C4-2B (cell line): ENCODE measurements around the gene PLCXD1.

Experiments
- CTCF ChIP-seq: fragments of 450-650 bp; conservative IDR thresholded peaks from 2 replicates; pipeline ENCODE4 v1.5.1; 2017; ENCODE audit warnings: mild to moderate bottlenecking
- ZFX ChIP-seq: fragments of 450-650 bp; IDR thresholded peaks from 2 replicates; pipeline ENCODE4 v1.6.1; 2017

DNA sequence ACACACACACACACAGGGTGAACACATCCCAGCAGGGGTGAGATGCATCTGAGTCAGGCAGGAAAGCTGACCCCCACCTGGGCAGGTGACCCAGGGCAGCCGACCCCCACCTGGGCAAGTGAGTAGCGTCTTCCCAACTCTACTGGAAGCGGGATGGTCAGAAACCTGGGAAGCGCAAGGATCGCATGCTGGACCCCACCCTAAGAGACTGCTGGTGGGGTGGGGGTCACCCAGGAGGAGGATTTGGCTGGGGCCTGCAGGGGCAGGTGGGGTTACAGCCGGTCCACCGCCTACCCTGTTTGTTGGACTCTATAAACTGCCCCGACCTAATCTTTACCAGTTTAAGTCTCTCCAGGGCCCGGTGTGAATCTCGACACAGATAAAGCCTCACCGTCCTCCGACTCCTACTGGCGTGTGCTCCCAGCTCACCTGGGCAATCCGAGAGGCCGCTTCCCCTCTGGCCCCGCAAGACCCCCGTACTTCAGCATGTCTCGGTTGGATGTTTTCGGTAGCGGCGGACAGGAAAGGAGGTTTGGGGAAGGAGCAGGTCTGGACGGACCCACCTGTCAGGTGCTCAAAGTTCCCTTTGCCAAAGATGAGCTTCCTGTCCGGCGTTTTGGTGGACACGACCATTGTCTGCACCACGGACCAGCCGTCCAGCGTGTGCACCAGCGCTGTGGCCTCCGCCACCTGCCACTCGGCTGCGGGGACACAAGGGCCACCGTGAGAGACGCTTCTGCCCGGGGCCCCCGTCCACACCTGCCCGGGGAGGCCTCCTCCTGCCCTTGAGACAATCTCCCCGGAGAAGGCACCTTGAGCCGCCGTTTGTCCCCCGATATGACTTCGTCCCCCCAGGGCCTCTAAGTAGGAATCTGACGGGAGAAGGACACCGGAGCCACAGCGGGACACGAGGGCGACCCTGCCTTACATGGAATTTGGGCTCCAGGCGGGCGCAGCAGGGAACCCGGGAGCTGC is 35.5 kb downstream of the PLCXD1 start:
- no peak for TF ChIP-seq ZFX
- no peak for TF ChIP-seq CTCF
